DOHH2 (cell line): Measurements from ENCODE around the gene RNF13.

Source experiments
- H3F3A ChIP-seq: fragments of 200-600 bp; sonication (generic), shearing (Covaris generic); 2 replicates; pipeline ENCODE4 v1.6.0; 2016; ENCODE audit warnings: antibody characterized with exemption, mild to moderate bottlenecking; ENCODE audit not compliant: control insufficient read depth, insufficient read depth
- H3K27ac ChIP-seq: fragments of 200-600 bp; sonication (generic); 2 replicates; pipeline ENCODE4 v1.5.1; 2014; ENCODE audit warnings: low read depth, mild to moderate bottlenecking, low read length, moderate library complexity
- H3K27me3 ChIP-seq: fragments of 200-600 bp; sonication (generic); 2 replicates; pipeline ENCODE4 v1.6.1; 2014; ENCODE audit warnings: mild to moderate bottlenecking, low read length, mixed read lengths; ENCODE audit not compliant: control insufficient read depth
- H3K36me3 ChIP-seq: fragments of 200-600 bp; sonication (generic); 2 replicates; pipeline ENCODE4 v1.6.1; 2014; ENCODE audit warnings: mild to moderate bottlenecking, low read length, moderate library complexity, mixed read lengths; ENCODE audit not compliant: control insufficient read depth
- H3K4me1 ChIP-seq: fragments of 200-600 bp; sonication (generic); 2 replicates; pipeline ENCODE4 v1.6.1; 2014; ENCODE audit warnings: mild to moderate bottlenecking, low read length, mixed read lengths; ENCODE audit not compliant: control insufficient read depth
- H3K4me2 ChIP-seq: fragments of 200-600 bp; sonication (generic); 2 replicates; pipeline ENCODE4 v1.6.0; 2014; ENCODE audit warnings: mild to moderate bottlenecking, low read length, moderate library complexity
- H3K4me3 ChIP-seq: fragments of 200-600 bp; sonication (generic); 2 replicates; pipeline ENCODE4 v1.5.1; 2014; ENCODE audit warnings: mild to moderate bottlenecking, low read length, mixed read lengths
- H3K79me2 ChIP-seq: fragments of 200-600 bp; sonication (generic); 2 replicates; pipeline ENCODE4 v1.6.1; 2014; ENCODE audit warnings: mild to moderate bottlenecking, low read length, mixed read lengths; ENCODE audit not compliant: control insufficient read depth
- H3K9me2 ChIP-seq: fragments of 200-600 bp; sonication (generic); replicated peaks from 2 replicates; pipeline ENCODE4 v1.6.1; 2014; ENCODE audit warnings: mild to moderate bottlenecking, low read length, mixed read lengths; ENCODE audit not compliant: control insufficient read depth
- H3K9me3 ChIP-seq: fragments of 200-600 bp; sonication (generic); 2 replicates; pipeline ENCODE4 v1.6.1; 2014; ENCODE audit warnings: antibody characterized with exemption, low read length, mixed read lengths; ENCODE audit not compliant: control insufficient read depth, insufficient read depth
- H4K20me1 ChIP-seq: fragments of 200-600 bp; sonication (generic); 2 replicates; pipeline ENCODE4 v1.6.0; 2014; ENCODE audit warnings: low read depth, mild to moderate bottlenecking, antibody characterized with exemption, low read length, moderate library complexity; ENCODE audit not compliant: control insufficient read depth, insufficient read depth
- EZH2phosphoT487 ChIP-seq: fragments of 200-600 bp; sonication (generic); IDR thresholded peaks from 2 replicates; pipeline ENCODE4 v1.6.1; 2017; ENCODE audit warnings: borderline replicate concordance, mild to moderate bottlenecking, antibody characterized with exemption, low read length, moderate library complexity, mixed read lengths
- TF ChIP-seq, protein P1 (sequence below): fragments of 200-600 bp; sonication (generic); IDR thresholded peaks from one replicate; pipeline ENCODE4 v1.5.1; 2014; ENCODE audit warnings: antibody characterized with exemption, mild to moderate bottlenecking, low read depth, low read length; ENCODE audit not compliant: poor library complexity, severe bottlenecking

Gene RNF13

DNA sequence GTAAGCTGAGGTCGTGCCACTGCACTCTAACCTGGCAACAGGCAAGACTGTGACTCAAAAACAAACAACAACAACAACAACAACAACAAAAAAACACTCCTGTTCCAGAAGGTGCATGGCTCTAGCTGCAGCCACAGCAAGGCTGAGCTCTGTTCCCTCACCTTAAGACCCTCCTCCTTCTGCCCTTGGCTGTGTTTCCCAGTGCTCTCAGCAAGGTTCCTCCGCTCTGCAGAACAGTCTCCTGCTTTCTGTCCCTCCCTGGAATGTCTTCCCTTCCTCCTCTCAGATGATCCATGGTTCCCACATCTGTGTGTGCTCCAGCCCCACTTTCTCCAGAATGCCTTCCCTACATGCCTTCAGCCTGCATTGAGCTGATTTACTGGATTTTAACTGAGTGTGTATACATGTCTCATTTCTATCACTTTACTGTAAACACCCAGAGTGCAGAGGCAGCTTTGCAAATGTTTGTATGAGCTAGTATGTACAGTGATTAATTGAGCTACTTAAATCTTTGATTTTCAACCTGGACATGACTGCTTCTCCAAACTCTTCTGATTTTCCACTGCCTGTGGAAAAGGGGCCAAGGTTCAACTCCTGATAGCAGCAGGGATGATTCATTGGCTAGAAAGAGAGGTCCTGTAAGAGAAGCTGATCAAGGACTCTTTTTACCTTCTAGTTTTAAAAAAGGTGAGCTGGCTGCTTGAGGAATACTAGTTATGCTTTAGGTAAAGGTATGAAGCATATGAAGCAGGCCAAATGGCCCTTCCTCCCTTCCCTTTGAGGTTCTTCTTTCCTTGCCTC lies 35.4 kb upstream of the RNF13 start:
- H3K4me2 ChIP-seq = no peak overlapping the region
- H3K27me3 ChIP-seq = no peaks in the 10 kb centered on the region
- H3F3A ChIP-seq = 0 out of 2 replicates have a peak, but pooled peaks cover 3% of the 10 kb centered on the region
- no peaks in the 10 kb centered on the region for H3K9me2 ChIP-seq
- no peak overlapping the region for H3K4me3 ChIP-seq
- TF ChIP-seq, protein P1, sequence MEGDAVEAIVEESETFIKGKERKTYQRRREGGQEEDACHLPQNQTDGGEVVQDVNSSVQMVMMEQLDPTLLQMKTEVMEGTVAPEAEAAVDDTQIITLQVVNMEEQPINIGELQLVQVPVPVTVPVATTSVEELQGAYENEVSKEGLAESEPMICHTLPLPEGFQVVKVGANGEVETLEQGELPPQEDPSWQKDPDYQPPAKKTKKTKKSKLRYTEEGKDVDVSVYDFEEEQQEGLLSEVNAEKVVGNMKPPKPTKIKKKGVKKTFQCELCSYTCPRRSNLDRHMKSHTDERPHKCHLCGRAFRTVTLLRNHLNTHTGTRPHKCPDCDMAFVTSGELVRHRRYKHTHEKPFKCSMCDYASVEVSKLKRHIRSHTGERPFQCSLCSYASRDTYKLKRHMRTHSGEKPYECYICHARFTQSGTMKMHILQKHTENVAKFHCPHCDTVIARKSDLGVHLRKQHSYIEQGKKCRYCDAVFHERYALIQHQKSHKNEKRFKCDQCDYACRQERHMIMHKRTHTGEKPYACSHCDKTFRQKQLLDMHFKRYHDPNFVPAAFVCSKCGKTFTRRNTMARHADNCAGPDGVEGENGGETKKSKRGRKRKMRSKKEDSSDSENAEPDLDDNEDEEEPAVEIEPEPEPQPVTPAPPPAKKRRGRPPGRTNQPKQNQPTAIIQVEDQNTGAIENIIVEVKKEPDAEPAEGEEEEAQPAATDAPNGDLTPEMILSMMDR = no peak
- TF ChIP-seq EZH2phosphoT487 = no peak
- no peaks in the 10 kb centered on the region for H3K79me2 ChIP-seq
- no peaks in the 10 kb centered on the region for H3K36me3 ChIP-seq
- peaks cover 28% of the 10 kb centered on the region for H3K4me1 ChIP-seq
- H3K27ac ChIP-seq = no peak overlapping the region
- no peaks in the 10 kb centered on the region for H3K9me3 ChIP-seq
- H4K20me1 ChIP-seq = no peaks in the 10 kb centered on the region

DNA sequence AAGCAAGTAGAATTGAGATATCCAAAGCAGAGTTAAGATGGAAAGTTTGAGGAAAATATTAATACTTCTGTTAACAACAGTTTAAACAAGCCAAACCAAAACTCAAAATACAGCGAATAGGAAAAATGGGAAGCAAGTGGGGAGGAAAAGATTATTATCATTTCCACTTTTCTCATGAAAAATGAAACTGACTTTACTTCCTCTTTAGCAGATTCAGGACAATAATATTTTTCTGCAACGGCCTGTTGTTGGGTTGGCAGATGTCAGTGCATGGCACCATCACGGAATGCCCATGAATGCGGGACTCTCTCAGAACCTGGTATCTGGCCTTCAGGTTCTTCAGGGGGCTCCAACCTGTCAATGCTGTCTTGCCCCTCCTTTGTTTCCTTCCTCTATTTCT lies 31.8 kb upstream of the RNF13 start:
- Histone ChIP-seq H3K36me3 (no peaks in the 10 kb centered on the region), H3K27ac (peak overlapping the region; percentile 61), H4K20me1 (no peaks in the 10 kb centered on the region), H3K9me3 (no peaks in the 10 kb centered on the region), H3K4me2 (peak overlapping the region; percentile 74), H3K79me2 (no peaks in the 10 kb centered on the region), H3K4me3 (peak overlapping the region; percentile 44), H3F3A (0 out of 2 replicates have a peak, but pooled peaks cover 3% of the 10 kb centered on the region), H3K9me2 (no peaks in the 10 kb centered on the region), H3K4me1 (peaks cover 45% of the 10 kb centered on the region), H3K27me3 (no peaks in the 10 kb centered on the region)
- TF ChIP-seq, protein P1 = no peak
- TF ChIP-seq EZH2phosphoT487 = no peak

DNA sequence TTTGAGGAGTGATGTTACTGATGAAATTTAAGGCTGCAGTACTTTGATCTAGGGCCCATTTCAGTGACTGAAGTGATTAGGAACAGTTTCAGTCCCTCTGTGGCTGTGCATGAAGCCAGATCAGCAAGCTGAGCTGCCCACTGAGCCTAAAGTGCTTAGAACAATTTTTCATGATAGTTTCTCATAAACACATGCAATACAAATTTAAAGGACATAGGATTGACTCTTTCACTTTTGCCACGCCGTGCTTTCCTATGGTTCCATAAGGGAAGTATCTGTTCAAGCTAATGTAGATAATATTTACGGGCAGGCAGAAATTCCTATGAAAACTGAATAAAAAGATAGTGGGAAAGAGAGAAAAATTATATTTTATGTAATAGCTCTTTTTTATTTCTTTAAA lies 31.3 kb upstream of the RNF13 start:
- no peaks in the 10 kb centered on the region for H3K9me3 ChIP-seq
- 0 out of 2 replicates have a peak, but pooled peaks cover 3% of the 10 kb centered on the region for H3F3A ChIP-seq
- H3K36me3 ChIP-seq = no peaks in the 10 kb centered on the region
- H3K27ac ChIP-seq = peak overlapping the region; percentile 61
- no peaks in the 10 kb centered on the region for H3K27me3 ChIP-seq
- peak overlapping the region; percentile 44 for H3K4me3 ChIP-seq
- H3K4me1 ChIP-seq = peaks cover 45% of the 10 kb centered on the region
- no peak for TF ChIP-seq EZH2phosphoT487
- TF ChIP-seq, protein P1 = no peak
- H3K9me2 ChIP-seq = no peaks in the 10 kb centered on the region
- peak overlapping the region; percentile 74 for H3K4me2 ChIP-seq
- no peaks in the 10 kb centered on the region for H4K20me1 ChIP-seq
- no peaks in the 10 kb centered on the region for H3K79me2 ChIP-seq
